CD4-positive, alpha-beta T cell treated with Interleukin-6 for 4 hours (primary cell): ENCODE results near the gene IRX5.

Experiments used
- DNase-seq: peaks from one replicate; pipeline ENCODE4 v3.0.0-alpha.2; 2020; ENCODE audit warnings: mixed read lengths

Gene IRX5

GRCh38 chr16:54931120-54932014, 702 bp downstream of the IRX5 start:
- DNase-seq = no peak

DNA sequence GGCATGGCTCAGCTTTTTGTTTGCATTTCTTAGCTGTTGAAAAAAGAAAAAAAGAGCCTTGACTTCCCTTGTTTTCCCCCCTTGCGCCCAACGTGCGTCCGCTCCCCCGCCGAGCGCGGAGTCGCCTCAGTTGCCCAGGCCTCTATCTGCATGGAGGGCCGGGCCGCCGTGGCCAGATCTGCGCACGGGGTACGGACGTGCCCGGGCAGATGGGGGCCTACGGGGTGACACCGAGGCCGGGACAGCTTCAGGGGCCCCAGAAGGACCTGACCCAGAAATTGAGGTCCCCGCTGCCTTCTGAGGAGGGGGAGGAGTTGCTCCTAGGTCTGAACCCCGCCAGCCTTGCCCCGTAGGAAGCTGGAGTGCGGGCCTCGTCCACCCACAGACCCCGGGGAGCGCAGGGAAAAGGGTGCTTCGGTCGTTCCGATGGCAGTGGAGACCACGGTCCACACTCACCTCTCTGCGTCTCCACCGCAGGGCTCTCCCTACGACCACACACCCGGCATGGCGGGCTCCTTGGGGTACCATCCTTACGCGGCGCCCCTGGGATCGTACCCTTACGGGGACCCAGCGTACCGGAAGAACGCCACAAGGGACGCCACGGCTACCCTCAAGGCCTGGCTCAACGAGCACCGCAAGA, 1.5 kb downstream of the IRX5 start:
- DNase-seq = no peak

GRCh38 chr16:54932737-54933254, 2.1 kb downstream of the IRX5 start:
- DNase-seq = no peak

DNA sequence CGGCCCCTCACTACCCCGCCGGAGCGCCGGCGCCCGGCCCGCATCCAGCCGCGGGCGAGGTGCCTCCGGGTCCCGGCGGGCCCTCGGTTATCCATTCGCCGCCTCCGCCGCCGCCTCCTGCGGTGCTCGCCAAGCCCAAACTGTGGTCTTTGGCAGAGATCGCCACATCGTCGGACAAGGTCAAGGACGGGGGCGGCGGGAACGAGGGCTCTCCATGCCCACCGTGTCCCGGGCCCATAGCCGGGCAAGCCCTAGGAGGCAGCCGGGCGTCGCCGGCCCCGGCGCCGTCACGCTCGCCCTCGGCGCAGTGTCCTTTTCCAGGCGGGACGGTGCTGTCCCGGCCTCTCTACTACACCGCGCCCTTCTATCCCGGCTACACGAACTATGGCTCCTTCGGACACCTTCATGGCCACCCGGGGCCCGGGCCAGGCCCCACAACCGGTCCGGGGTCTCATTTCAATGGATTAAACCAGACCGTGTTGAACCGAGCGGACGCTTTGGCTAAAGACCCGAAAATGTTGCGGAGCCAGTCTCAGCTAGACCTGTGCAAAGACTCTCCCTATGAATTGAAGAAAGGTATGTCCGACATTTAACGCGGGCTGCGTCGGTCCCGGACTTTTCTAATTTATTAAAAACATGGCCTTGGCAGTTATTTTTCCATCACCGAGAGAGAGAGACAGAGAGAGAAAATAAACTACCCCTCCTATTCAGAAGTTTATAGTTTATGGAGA, 2.8 kb downstream of the IRX5 start:
- DNase-seq = no peak

GRCh38 chr16:54934481-54935265, 4.0 kb downstream of the IRX5 start:
- DNase-seq = no peak

GRCh38 chr16:54935266-54935968, 4.8 kb downstream of the IRX5 start:
- DNase-seq = no peak

DNA sequence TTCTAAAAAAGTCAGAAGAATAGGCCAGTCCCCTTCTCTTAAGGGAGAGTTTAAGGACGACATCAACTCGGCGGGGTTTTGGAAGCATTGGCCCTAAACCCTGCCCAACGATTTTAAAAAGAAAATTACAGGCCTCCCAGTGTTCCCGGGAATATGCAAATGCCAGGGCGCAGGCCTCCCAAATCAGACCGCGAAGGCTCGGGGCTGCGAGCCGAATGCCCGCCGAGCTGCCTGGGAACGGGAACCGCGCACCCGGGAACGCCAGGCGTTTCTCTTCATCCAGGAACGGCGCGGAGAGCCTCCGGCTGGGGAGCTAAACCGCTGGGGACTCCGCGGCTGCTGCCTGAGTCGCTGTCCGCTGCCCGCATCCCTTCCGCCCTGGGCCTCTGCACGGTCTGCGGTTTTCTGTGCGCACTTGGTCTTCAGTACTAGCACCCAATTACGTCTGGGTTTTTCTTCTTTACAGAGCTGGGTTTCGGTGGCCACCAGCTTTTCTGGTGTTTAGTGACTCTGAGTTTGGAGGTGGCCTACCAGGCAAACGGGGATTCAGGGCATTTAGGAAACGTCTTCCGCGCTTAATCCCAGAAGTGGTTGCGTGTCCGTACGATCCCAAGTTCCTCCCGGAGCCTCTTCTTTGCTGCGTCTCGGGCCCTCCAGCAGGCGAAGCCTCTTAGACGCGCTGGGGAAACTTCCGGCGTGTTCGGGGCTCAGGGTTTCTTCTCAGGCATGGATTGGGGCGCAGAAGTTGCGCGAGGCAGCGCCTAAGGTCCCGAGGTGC, 5.7 kb downstream of the IRX5 start:
- DNase-seq = no peak

DNA sequence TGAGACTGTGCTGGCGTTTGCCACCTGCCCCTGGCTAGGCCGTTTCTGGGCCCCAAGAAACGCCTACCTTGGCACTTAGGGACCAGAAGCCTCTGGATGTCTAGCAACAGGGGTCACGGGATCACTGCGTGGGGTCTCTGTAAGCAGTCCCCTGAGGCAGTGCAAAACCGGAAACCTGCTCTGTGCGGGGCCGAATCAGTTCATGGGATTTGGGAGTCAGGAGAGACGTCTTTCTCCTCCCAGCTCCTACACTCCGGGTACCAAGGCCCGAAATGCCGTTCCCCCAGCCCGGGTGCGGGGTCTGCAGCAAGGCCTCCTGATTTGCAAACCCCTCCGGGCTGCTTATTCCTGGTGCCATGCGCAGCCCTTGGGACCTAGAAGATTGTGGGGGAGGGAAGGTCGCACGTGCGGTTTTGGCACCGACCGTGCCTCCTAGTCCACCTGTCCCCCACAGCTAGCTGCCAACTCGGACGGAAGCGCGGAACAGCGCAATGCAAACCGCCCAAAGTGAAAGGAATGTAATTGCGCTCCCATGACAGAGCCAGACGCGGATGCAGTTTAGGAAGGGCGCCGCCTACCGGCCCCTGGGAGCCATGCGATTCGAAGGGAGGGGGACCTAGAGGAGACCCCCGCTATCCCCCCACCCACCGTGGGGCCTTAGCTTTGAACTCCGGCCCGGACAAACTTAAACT, 6.5 kb downstream of the IRX5 start:
- no peak for DNase-seq

GRCh38 chr16:54937671-54938211, 7.1 kb downstream of the IRX5 start:
- DNase-seq = no peak

- DNase-seq = no peak
Observed at GRCh38 chr16:54938212-54939028, 7.8 kb downstream of the IRX5 start.

DNA sequence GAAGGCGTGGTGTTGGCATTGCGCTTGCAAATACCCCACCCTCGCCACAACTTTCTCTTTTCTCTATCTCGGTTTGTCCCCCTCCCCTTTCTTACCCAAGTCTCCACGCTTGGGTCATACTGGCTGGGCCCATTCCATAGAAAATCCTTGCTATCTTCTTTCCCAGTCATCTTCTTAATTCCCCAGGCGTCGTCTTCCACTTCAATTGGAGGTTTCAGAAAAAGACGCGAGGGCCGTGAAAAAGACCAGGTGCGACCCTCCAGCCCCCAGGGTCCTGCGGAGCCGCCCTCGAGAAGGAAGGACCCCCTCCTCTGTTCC, 8.3 kb downstream of the IRX5 start:
- DNase-seq = no peak

- no peak for DNase-seq
Observed at GRCh38 chr16:54939510-54940278, 9.0 kb downstream of the IRX5 start.

DNA sequence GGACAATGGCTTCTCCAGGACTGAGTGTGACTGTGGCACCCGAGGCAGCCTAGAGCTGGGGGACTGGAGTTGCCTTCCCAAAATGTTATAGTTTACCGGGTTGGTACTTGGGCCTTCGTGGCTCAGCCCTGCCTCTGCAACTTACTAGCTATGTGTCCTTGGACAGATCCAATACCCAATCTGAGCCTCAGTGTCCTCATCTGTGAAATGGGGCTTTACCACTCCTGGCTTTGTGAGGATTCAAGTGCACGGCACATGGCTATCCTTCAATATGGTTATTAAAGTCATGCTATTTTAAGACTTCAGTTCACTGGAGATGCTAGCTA, 9.6 kb downstream of the IRX5 start:
- no peak for DNase-seq

DNA sequence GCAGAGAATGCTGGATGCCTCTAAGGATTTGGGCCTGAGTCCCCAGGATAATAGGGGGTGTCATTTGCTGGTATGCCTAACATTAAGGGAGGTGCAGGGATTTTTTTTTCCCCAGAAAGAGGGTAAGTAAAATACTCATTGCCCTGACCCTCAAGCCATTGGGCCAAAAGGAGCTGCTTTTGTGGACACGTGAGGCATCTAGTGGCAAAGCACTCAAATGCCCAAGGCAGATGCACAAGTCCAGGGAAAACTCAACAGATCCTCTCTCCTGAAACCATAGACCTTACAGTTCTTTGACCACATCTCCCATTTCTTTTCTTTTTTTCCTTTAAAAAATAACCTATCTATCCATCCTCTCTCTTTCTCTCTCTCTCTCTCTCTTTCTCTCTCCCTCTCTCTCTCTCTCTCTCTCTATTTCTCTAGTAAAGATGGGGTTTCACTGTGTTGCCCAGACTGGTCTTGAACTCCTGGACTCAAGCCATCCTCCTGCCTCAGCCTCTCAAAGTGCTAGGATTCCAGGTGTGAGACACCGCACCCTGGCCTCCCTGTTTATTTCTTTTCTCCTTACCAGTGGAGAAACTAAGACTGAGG, 11.8 kb downstream of the IRX5 start:
- DNase-seq = no peak

- no peak for DNase-seq
Observed at GRCh38 chr16:54944002-54944401, 13.3 kb downstream of the IRX5 start.

DNA sequence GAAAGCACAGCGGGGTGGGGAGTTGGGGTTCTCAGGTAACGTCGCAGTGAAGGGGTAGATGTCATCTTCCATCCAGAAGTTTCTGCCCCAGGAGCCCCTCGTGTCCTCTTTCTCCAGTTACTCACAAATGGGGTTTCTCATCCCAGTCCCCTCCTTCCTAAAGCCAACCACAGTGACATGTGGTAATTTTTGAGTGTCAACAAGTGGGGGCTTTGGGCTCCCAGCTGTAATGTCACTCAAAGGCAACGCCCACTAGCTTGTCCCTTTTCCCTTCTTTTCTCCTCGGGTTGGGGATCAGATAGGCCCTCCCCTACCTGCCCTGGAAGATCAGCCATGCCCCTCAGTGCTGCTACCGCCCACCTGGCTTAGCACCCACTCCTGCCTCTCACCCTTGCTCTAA, 14.4 kb downstream of the IRX5 start:
- no peak for DNase-seq

DNA sequence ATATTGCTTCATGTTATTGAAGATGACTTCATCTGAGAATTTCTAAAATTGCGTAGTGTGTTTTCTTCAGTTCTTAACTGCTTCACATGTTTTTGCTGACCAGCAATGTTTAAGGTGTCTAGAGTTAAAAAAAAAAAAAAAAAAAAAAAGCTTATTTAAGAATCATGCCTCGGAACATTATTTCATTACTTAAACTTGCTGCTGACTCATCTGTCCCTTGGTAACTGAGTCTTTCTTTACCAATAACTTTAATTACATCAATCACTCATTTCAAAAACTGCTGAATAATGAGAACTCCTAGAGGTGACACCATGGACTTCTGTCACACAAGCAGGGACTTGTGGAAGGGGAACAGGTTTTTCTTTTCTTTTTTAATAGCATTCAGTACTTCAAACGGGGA, 16.2 kb downstream of the IRX5 start:
- no peak for DNase-seq

GRCh38 chr16:54947616-54948015, 17.0 kb downstream of the IRX5 start:
- DNase-seq = no peak
